ENCODE results near the gene ZNF331. TPM values are rescaled to one million over a fixed set of nuclear protein-coding genes. Genes with fewer than 3 reads are reported as not detected.
A peak's percentile ranks its signal among the peaks of the same experiment; 100 is the strongest.

The ZNF331 gene
- total and polyA plus RNA-seq, 7 donors, result 3.6 to 26.8 (median 16.8) TPM

- TF ChIP-seq CTCF (IDR thresholded peaks at IDR 0.05), result no peak
- TF ChIP-seq POLR2A (IDR thresholded peaks at IDR 0.05), result no peak
- TF ChIP-seq EP300 (IDR thresholded peaks at IDR 0.05), result no peak
- TF ChIP-seq POLR2AphosphoS5 (IDR thresholded peaks at IDR 0.05), result no peak
- Histone ChIP-seq H3K9me3 (no peaks in the 10 kb centered on the region), H3K4me3 (peak overlapping the region; percentile 64 to 74 (median 69)), H3K27ac (peak overlapping the region; percentile 84 to 90 (median 88)), H3K36me3 (peaks cover 0 to 14% (median 0%) of the 10 kb centered on the region in 4 donors), H3K27me3 (no peaks in the 10 kb centered on the region), H3K4me1 (peaks cover 0 to 9% (median 2%) of the 10 kb centered on the region in 4 donors)
- 52 to 60% methylated on average over 36 of the region's 36 CpGs for WGBS, 2 donors
- DNase-seq, result no peak
- intact Hi-C loops (cut with DNase I), result no loop called here
These were observed 599 bp downstream of the ZNF331 start for GRCh38 chr19:53538378-53539109.

GRCh38 chr19:53540091-53540490 lies 2.1 kb downstream of the ZNF331 start:
- H3K27me3 ChIP-seq, result no peaks in the 10 kb centered on the region
- intact Hi-C loops (cut with DNase I), result no loop called here
- peaks cover 0 to 14% (median 0%) of the 10 kb centered on the region in 4 donors for H3K36me3 ChIP-seq
- TF ChIP-seq EP300 (IDR thresholded peaks at IDR 0.05) (no peak), POLR2AphosphoS5 (IDR thresholded peaks at IDR 0.05) (no peak), CTCF (IDR thresholded peaks at IDR 0.05) (no peak), POLR2A (IDR thresholded peaks at IDR 0.05) (no peak)
- H3K9me3 ChIP-seq, result no peaks in the 10 kb centered on the region
- H3K4me3 ChIP-seq, result no peak overlapping the region
- 84 to 89% methylated on average over 4 of the region's 4 CpGs for WGBS, 2 donors
- DNase-seq, result no peak
- no peak overlapping the region for H3K27ac ChIP-seq
- peaks cover 0 to 9% (median 2%) of the 10 kb centered on the region in 4 donors for H3K4me1 ChIP-seq

- Histone ChIP-seq H3K4me3 (no peak overlapping the region), H3K27ac (no peak overlapping the region), H3K4me1 (peaks cover 0 to 15% (median 2%) of the 10 kb centered on the region in 4 donors), H3K9me3 (no peaks in the 10 kb centered on the region), H3K27me3 (no peaks in the 10 kb centered on the region), H3K36me3 (peaks cover 0 to 14% (median 0%) of the 10 kb centered on the region in 4 donors)
- intact Hi-C loops (cut with DNase I), result no loop called here
- no peak for DNase-seq
- 94 to 98% methylated on average over 1 of the region's 1 CpG for WGBS, 2 donors
- TF ChIP-seq CTCF (IDR thresholded peaks at IDR 0.05) (no peak), EP300 (IDR thresholded peaks at IDR 0.05) (no peak), POLR2AphosphoS5 (IDR thresholded peaks at IDR 0.05) (no peak), POLR2A (IDR thresholded peaks at IDR 0.05) (no peak)
These were observed 4.0 kb downstream of the ZNF331 start for GRCh38 chr19:53541971-53542370.

GRCh38 chr19:53545271-53546065 lies 7.5 kb downstream of the ZNF331 start:
- Histone ChIP-seq H3K4me1 (peaks cover 0 to 15% (median 3%) of the 10 kb centered on the region in 4 donors), H3K9me3 (no peaks in the 10 kb centered on the region), H3K27me3 (no peaks in the 10 kb centered on the region), H3K27ac (peak overlapping the region in 2 of 4 donors; percentile 34 to 55), H3K36me3 (peaks cover 0 to 14% (median 0%) of the 10 kb centered on the region in 4 donors), H3K4me3 (no peak overlapping the region)
- TF ChIP-seq CTCF (IDR thresholded peaks at IDR 0.05), result no peak
- no peak for TF ChIP-seq POLR2A (IDR thresholded peaks at IDR 0.05)
- no peak for TF ChIP-seq POLR2AphosphoS5 (IDR thresholded peaks at IDR 0.05)
- no peak for TF ChIP-seq EP300 (IDR thresholded peaks at IDR 0.05)
- WGBS, 2 donors, result 75 to 83% methylated on average over 25 of the region's 25 CpGs
- no peak for DNase-seq
- intact Hi-C loops (cut with DNase I), result no loop called here

All from sigmoid colon (tissue), 7 donors.